Testis (tissue), 2 donors: Measurements from ENCODE around the gene MCOLN1.

Experiments
- POLR2A ChIP-seq: fragments of 450-650 bp; IDR thresholded peaks from one replicate; pipeline ENCODE4 v1.6.1; 2017; ENCODE audit warnings: antibody characterized with exemption, mild to moderate bottlenecking, moderate library complexity
- TF ChIP-seq, protein P1 (sequence below), 3 experiments: fragments of 450-650 bp in 2 of 3; fragments of 200-600 bp in 1 of 3; sonication (generic) in 1 of 3; IDR thresholded peaks; one replicate each; pipeline ENCODE4 v1.5.1; 2016 to 2019; ENCODE audit warnings: antibody characterized with exemption in 3 of 3, mild to moderate bottlenecking in 2 of 3, moderate library complexity in 1 of 3

DNA sequence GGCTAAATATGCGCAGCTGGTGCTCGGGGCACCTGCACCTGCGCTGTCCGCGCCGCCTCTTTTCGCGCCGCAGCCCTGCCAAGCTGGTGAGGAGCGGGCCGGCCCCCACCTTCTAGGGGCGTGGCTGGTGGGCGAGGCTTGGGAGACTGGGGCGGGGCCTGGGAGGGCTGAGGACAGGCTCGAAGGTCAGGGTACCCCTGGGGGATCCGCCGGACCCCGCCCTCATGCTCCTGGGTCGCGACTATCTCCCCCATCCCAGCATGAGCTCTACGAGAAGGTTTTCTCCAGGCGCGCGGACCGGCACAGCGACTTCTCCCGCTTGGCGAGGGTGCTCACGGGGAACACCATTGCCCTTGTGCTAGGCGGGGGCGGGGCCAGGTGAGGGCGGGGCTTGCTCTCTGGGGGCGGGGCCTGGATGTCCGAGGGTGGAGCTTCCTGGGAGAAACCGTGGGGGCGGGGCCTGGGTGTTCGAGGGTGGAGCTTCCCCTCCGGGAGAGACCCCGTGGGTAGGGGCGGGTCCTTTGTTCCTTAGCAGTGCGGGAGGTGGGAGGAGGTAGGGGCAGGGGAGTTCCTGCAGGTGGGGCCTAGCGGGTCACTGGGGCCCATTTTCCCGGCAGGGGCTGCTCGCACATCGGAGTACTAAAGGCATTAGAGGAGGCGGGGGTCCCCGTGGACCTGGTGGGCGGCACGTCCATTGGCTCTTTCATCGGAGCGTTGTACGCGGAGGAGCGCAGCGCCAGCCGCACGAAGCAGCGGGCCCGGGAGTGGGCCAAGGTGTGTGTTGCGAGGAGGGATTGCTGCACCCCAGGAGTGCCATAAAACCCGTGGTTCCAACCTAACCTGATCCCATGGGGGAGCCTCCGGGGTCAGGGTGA lies 32.8 kb downstream of the MCOLN1 start:
- TF ChIP-seq, protein P1, sequence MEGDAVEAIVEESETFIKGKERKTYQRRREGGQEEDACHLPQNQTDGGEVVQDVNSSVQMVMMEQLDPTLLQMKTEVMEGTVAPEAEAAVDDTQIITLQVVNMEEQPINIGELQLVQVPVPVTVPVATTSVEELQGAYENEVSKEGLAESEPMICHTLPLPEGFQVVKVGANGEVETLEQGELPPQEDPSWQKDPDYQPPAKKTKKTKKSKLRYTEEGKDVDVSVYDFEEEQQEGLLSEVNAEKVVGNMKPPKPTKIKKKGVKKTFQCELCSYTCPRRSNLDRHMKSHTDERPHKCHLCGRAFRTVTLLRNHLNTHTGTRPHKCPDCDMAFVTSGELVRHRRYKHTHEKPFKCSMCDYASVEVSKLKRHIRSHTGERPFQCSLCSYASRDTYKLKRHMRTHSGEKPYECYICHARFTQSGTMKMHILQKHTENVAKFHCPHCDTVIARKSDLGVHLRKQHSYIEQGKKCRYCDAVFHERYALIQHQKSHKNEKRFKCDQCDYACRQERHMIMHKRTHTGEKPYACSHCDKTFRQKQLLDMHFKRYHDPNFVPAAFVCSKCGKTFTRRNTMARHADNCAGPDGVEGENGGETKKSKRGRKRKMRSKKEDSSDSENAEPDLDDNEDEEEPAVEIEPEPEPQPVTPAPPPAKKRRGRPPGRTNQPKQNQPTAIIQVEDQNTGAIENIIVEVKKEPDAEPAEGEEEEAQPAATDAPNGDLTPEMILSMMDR (IDR thresholded peaks at IDR 0.05) = no peak
- TF ChIP-seq POLR2A = no peak
